Measurements from ENCODE around the gene INSR. TPM values are rescaled to one million over a fixed set of nuclear protein-coding genes. Genes with fewer than 3 reads are reported as not detected.

The INSR gene
- total and polyA plus RNA-seq, 10 of the 15 experiments (the other 5 are each of a cell fraction or from before 2014, with no cell fraction given) = 4.2 to 34.9 (median 13.6) TPM

DNA sequence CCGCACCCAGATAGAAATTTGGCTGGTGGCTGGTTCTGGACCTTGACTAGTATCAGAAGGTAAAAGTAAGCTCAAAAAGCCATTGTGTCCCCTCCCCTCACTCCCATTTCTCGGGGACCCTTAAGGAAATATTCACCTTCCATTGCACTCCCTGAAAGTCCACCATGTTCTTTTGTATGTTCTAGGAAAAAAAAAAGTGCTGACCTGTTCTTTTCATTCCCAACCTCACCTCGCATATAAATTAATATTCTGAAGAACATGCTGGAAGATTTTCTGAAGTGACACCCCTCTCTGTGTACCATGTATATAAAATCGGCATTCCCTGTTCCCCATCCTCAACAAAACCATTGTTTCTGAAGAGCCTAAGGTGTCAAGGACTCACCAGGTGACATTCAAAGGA lies 181.5 kb downstream of the INSR start:
- POLR2A ChIA-PET = no interaction called here
- FAIRE-seq (no peak), ATAC-seq (no peak), DNase-seq (ENCODE audit: low read depth, low spot score) (no peak)
- TF ChIP-seq ETV6 (conservative IDR thresholded peaks at IDR 0.05 in 1 of 2, IDR thresholded peaks at IDR 0.05 in 1 of 2; ENCODE audit: borderline replicate concordance in 1 of 2, low read depth in 1 of 2) = no peak
- TF ChIP-seq LARP7 (IDR thresholded peaks at IDR 0.05) = no peak
- TF ChIP-seq MEF2B (IDR thresholded peaks at IDR 0.05; ENCODE audit: partially characterized antibody, poor library complexity, severe bottlenecking) = no peak
- TF ChIP-seq TCF7 (IDR thresholded peaks at IDR 0.05; ENCODE audit: borderline replicate concordance) = no peak
- no peak for TF ChIP-seq HDAC6 (IDR thresholded peaks at IDR 0.05; ENCODE audit: unreplicated experiment)
- no peak for TF ChIP-seq IRF4 (IDR thresholded peaks at IDR 0.05; ENCODE audit: low read depth, low read length)
- TF ChIP-seq ATF7 (IDR thresholded peaks at IDR 0.05; ENCODE audit: low read depth) = no peak
- TF ChIP-seq, protein P1, sequence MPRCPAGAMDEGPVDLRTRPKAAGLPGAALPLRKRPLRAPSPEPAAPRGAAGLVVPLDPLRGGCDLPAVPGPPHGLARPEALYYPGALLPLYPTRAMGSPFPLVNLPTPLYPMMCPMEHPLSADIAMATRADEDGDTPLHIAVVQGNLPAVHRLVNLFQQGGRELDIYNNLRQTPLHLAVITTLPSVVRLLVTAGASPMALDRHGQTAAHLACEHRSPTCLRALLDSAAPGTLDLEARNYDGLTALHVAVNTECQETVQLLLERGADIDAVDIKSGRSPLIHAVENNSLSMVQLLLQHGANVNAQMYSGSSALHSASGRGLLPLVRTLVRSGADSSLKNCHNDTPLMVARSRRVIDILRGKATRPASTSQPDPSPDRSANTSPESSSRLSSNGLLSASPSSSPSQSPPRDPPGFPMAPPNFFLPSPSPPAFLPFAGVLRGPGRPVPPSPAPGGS (IDR thresholded peaks at IDR 0.05; ENCODE audit: borderline replicate concordance, insufficient read depth, low read depth, low read length, poor library complexity, severe bottlenecking) = no peak
- no peak for TF ChIP-seq RELA (IDR thresholded peaks at IDR 0.05; ENCODE audit: borderline replicate concordance, partially characterized antibody)
- TF ChIP-seq NRF1 (conservative IDR thresholded peaks at IDR 0.05; ENCODE audit: low read depth, low read length) = no peak
- no peak for TF ChIP-seq NR2C2 (IDR thresholded peaks at IDR 0.05; ENCODE audit: borderline replicate concordance, control insufficient read depth, insufficient read length, low read depth)
- no peak for TF ChIP-seq ZNF217 (IDR thresholded peaks at IDR 0.05)
- Histone ChIP-seq H3K4me3 (no peak overlapping the region), H3K9me3 (replicated peaks; ENCODE audit: control insufficient read depth, insufficient read depth, low read length) (no peaks in the 10 kb centered on the region), H3K36me3 (ENCODE audit: control insufficient read depth in 2 of 2, insufficient read depth in 2 of 2, low read length in 1 of 2) (peaks cover 5 to 11% of the 10 kb centered on the region in 2 experiments; a peak in 2 of 4 replicates), H3K79me2 (ENCODE audit: control insufficient read depth, insufficient read depth, low read length) (no peaks in the 10 kb centered on the region), H3K27ac (ENCODE audit: control insufficient read depth, insufficient read depth) (no peak overlapping the region), H3K9ac (ENCODE audit: control insufficient read depth, insufficient read depth, low read length) (no peak overlapping the region), H2AFZ (ENCODE audit: control insufficient read depth, low read depth, low read length) (no peak overlapping the region), H3K4me2 (ENCODE audit: control insufficient read depth, insufficient read depth) (no peak overlapping the region), H3K4me1 (ENCODE audit: control insufficient read depth, insufficient read depth, low read length) (no peaks in the 10 kb centered on the region), H4K20me1 (ENCODE audit: control insufficient read depth, insufficient read depth) (no peaks in the 10 kb centered on the region), H3K27me3 (replicated peaks in 1 of 2; ENCODE audit: control insufficient read depth in 2 of 2, insufficient read depth in 2 of 2, low read length in 1 of 2) (no peaks in the 10 kb centered on the region)
- RAD21 ChIA-PET (ENCODE audit: unreplicated experiment) = interaction anchor here (0.5 kb wide), 1 partner anchor 160 kb away, joined by 3 read pairs; no protein-coding TSS in a partner anchor
- SMC1A ChIA-PET (ENCODE audit: uncharacterized antibody, unreplicated experiment) = interaction anchor here (1.6 kb wide), 1 partner anchor 21 kb away, joined by 3 read pairs; no protein-coding TSS in a partner anchor
- BruUV-seq (replicated peaks) = no TSS peak
- in situ Hi-C loops (cut with MboI) = no loop called here
- intact Hi-C loops (cut with micrococcal nuclease; ENCODE audit: unreplicated experiment) = no loop called here
- CTCF ChIA-PET = no interaction called here
- WGBS (ENCODE audit: insufficient coverage, insufficient replicate concordance, low lambda C conversion rate, missing lambda C conversion rate) = 65% methylated on average over 4 of the region's 4 CpGs

All from GM12878 (cell line).